Colonic mucosa (tissue), 4 donors: ENCODE results near the gene ANO8. TPM values are rescaled to one million over a fixed set of nuclear protein-coding genes. Genes with fewer than 3 reads are reported as not detected.
A peak's percentile ranks its signal among the peaks of the same experiment; 100 is the strongest.

Experiments
- DNase-seq: peaks from one replicate; pipeline ENCODE4 v3.0.0-alpha.2; 2020
- H3K27ac ChIP-seq: fragments of 200-600 bp; one replicate; pipeline ENCODE4 v1.8.0; 2021
- H3K27me3 ChIP-seq: fragments of 200-600 bp; one replicate; pipeline ENCODE4 v1.8.0; 2021
- H3K36me3 ChIP-seq: fragments of 200-600 bp; one replicate; pipeline ENCODE4 v1.8.0; 2021
- H3K4me1 ChIP-seq: fragments of 200-600 bp; one replicate; pipeline ENCODE4 v1.8.0; 2021; ENCODE audit warnings: mild to moderate bottlenecking
- H3K4me3 ChIP-seq: fragments of 200-600 bp; one replicate; pipeline ENCODE4 v1.8.0; 2021
- H3K9ac ChIP-seq, 2 donors: one replicate each; pipeline ENCODE4 v1.7.0; 2013; ENCODE audit warnings: control low read depth in 2 of 2, low read depth in 2 of 2, low read length in 2 of 2
- H3K9me3 ChIP-seq: fragments of 200-600 bp; one replicate; pipeline ENCODE4 v1.8.0; 2021
- CTCF ChIP-seq: fragments of 200-600 bp; IDR thresholded peaks from one replicate; pipeline ENCODE4 v1.8.0; 2022; ENCODE audit warnings: antibody characterized with exemption, mild to moderate bottlenecking
- intact Hi-C: fragments of 100-400 bp; cut with DNase I; formaldehyde crosslinking; loops from one replicate; pipeline ENCODE4 v1.14.1; 2022
- total RNA-seq, 2 donors: library from RNA; stranded (reverse); fragmentation: NEBNext Ultra II Directional in 1 of 2; extraction: Animal tissue kit (Norgen Biotek cat#: 25700) in 1 of 2; gene quantifications; one replicate each; pipeline ENCODE4 v1.2.1, GENCODE V29; 2021
- donor health status: healthy.
- donor health status: DM: no; HTN: no; CAD: no.
- donor health status: DM: no; HTN: no; CAD: no.

The ANO8 gene
- total RNA-seq, 2 donors from 2014 or later = 8.9 to 13.7 TPM

- Histone ChIP-seq H3K9me3 (no peaks in the 10 kb centered on the region), H3K36me3 (no peaks in the 10 kb centered on the region), H3K4me3 (peak overlapping the region; percentile 72), H3K27ac (peak overlapping the region; percentile 93), H3K9ac (peak overlapping the region in 1 of 2 donors; percentile 59), H3K4me1 (peaks cover 15% of the 10 kb centered on the region), H3K27me3 (no peaks in the 10 kb centered on the region)
- TF ChIP-seq CTCF = no peak
- no peak for DNase-seq
- intact Hi-C loops = loop anchor here (2.0 kb wide), 1 partner anchor 30 kb away; the partner anchor contains the start of gene ANO8
Measured at GRCh38 chr19:17304386-17305215, 30.1 kb downstream of the ANO8 start.

DNA sequence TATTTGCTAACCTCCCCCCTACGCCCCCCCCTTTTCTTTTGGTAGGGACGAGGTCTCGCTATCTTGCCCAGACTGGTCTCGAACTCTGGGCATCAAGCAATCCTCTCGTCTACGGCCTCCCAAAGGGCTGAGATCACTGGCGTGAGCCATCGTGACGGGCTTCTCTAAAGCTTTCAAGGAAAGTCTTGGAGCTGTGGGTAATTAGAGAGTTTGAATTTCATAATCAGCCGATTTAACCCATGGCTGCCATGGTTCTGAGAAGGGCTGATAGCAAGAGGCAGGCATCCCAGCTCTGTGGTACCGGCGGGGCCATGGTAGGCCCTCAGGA is 30.8 kb downstream of the ANO8 start:
- Histone ChIP-seq H3K36me3 (no peaks in the 10 kb centered on the region), H3K27ac (no peak overlapping the region), H3K4me1 (peaks cover 15% of the 10 kb centered on the region), H3K27me3 (no peaks in the 10 kb centered on the region), H3K9ac (no peak overlapping the region), H3K4me3 (peak overlapping the region; percentile 63), H3K9me3 (no peaks in the 10 kb centered on the region)
- intact Hi-C loops = loop anchor here (2.0 kb wide), 1 partner anchor 31 kb away; the partner anchor contains the start of gene ANO8
- no peak for TF ChIP-seq CTCF
- DNase-seq = no peak

- Histone ChIP-seq H3K9me3 (no peaks in the 10 kb centered on the region), H3K4me3 (peak within 1 kb of the TSS; percentile 63), H3K4me1 (peaks cover 15% of the 10 kb centered on the region), H3K36me3 (no peaks in the 10 kb centered on the region), H3K27me3 (no peaks in the 10 kb centered on the region), H3K27ac (peak within 1 kb of the TSS; percentile 37), H3K9ac (peak within 1 kb of the TSS; percentile 46 to 87)
- peak; percentile 96 for DNase-seq
- peak; percentile 59 for TF ChIP-seq CTCF
- intact Hi-C loops = no loop called here
Measured at GRCh38 chr19:17303167-17303939, 31.3 kb downstream of the ANO8 start, which contains the start of gene ABHD8. Gene ABHD8 (minus strand): TSS chr19:17303425. CDS start chr19:17301616, 1,809 bp downstream.

DNA sequence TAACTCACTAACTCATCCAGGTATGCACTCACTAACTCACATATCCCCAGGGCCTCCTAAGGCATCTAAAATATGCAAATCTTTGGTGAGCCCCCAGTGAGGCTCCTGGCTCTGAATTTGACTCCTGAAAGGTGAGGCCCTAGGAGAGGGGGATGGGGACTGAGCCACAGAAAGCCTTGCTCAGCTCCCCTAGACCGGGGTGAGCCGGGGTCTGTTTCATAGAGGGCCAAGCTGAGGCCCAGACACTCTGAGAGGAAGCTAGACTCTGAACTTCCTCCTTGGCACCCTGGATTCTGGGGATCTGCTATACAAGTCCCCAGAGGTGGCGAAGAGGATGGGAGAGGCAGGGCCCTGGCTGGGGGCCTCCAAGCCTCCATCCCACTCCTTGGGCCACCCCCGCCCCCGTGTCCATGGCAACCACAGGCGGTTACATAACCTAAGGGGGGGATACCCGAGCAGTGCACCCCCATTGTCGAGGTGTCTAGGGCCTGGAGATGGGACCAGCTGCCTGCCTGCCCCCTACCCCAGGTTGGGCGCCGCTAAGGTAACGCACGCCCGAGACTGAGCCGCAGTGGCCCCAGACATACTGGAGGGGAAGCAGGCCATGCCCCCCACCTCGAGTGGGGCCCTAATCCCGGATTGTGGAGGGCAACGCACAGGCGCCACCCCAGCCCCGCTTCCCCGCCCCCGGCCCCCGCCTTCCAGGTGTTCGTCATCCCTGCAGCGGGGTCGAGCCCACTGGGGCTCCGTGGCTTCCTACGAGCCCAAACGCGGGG is 32.1 kb downstream of the ANO8 start:
- Histone ChIP-seq H3K9ac (peak overlapping the region; percentile 46 to 87), H3K4me1 (peaks cover 15% of the 10 kb centered on the region)

More for the DNA sequence above, 32.1 kb downstream of the ANO8 start:
- no peaks in the 10 kb centered on the region for H3K27me3 ChIP-seq
- peak overlapping the region; percentile 63 for H3K4me3 ChIP-seq
- no peaks in the 10 kb centered on the region for H3K36me3 ChIP-seq
- TF ChIP-seq CTCF = no peak
- H3K9me3 ChIP-seq = no peaks in the 10 kb centered on the region
- DNase-seq = no peak
- H3K27ac ChIP-seq = peak overlapping the region; percentile 37
- intact Hi-C loops = no loop called here
